Measurements from ENCODE around the gene PACSIN1. TPM values are rescaled to one million over a fixed set of nuclear protein-coding genes. Genes with fewer than 3 reads are reported as not detected.

The PACSIN1 gene
- total RNA-seq, 1 experiment from 2014 or later = 5.0 TPM

DNA sequence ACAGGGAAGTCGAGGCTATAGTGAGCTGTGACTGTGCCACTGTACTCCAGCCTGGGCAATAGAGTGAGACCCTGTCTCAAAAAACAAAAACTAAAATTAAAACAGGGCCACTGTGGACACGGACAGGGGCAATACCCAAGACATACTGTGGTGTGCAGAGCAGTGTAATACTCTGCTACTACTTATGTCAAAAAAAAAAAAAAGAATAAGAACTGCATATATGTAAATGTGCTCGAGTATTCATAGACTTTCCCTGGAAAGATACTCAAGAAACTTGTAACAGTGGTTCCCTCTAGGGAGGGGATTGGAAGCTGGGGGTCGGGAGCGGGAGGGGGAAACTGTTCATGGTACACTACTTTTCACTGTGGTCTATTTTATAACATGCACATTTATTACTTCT lies 74.3 kb downstream of the PACSIN1 start:
- CTCF ChIA-PET = no interaction called here
- no peak for ATAC-seq
- no peak overlapping the region for H3K4me2 ChIP-seq (ENCODE audit: low read length)
- peaks cover 7 to 18% of the 10 kb centered on the region in 2 experiments; a peak in 3 of 4 replicates for H3K4me1 ChIP-seq (ENCODE audit: control insufficient read depth in 1 of 2, insufficient read depth in 2 of 2, low read length in 2 of 2)
- intact Hi-C loops (cut with micrococcal nuclease) = no loop called here
- TF ChIP-seq JUND (IDR thresholded peaks at IDR 0.05) = no peak
- TF ChIP-seq SP1 (IDR thresholded peaks at IDR 0.05; ENCODE audit: low read depth) = no peak
- H4K20me1 ChIP-seq (ENCODE audit: insufficient read depth) = no peaks in the 10 kb centered on the region
- no peaks in the 10 kb centered on the region for H3K9me3 ChIP-seq (ENCODE audit: control insufficient read depth in 1 of 2, insufficient read depth in 1 of 2, low read depth in 1 of 2, low read length in 2 of 2)
- no peaks in the 10 kb centered on the region for H3K79me2 ChIP-seq (ENCODE audit: insufficient read depth, low read length)
- H3K27me3 ChIP-seq (ENCODE audit: insufficient read depth, low read length) = no peaks in the 10 kb centered on the region
- no peaks in the 10 kb centered on the region for H3K36me3 ChIP-seq (ENCODE audit: control insufficient read depth in 1 of 2, insufficient read depth in 2 of 2, low read length in 2 of 2)
- H3K4me3 ChIP-seq (replicated peaks in 1 of 2; ENCODE audit: low read depth in 1 of 2, low read length in 2 of 2) = no peak overlapping the region
- no peaks in the 10 kb centered on the region for H3K9me2 ChIP-seq (ENCODE audit: insufficient read depth)
- DNase-seq (ENCODE audit: low read depth, low spot score) = no peak
- no peak overlapping the region for H3K27ac ChIP-seq (ENCODE audit: low read depth, low read length)
- RAD21 ChIA-PET (ENCODE audit: low non-redundant PET in 1 of 2, low total read pairs in 2 of 2, uncharacterized antibody in 2 of 2, unreplicated experiment in 2 of 2) = no interaction called here
- POLR2A ChIA-PET = no interaction called here
- H2AFZ ChIP-seq (ENCODE audit: low read depth, low read length, poor library complexity, severe bottlenecking) = no peak overlapping the region
- no peak overlapping the region for H3K9ac ChIP-seq (ENCODE audit: low read length)
- no TSS peak for BruUV-seq (replicated peaks)

DNA sequence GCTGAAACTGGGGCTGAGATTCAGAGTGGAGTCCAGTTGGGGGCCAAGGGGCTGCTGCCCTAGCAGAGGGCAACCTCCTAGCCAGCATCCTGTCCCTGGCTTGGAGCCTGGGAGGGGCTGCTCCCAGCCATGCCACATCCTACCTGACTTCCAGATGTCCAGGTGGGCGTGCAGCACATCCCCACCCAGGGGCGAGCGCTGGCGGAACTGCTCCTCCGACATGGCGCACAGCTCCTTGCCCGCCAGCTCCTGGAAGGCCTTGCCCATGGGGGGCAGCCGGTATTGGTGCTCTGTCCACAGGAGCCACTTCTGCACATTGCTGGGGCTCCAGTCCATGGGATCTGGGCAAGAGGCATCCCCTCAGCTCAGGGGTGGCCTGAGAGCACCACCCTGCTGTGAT lies 75.0 kb downstream of the PACSIN1 start:
- no peaks in the 10 kb centered on the region for H3K9me2 ChIP-seq (ENCODE audit: insufficient read depth)
- H3K4me1 ChIP-seq (ENCODE audit: control insufficient read depth in 1 of 2, insufficient read depth in 2 of 2, low read length in 2 of 2) = peaks cover 7 to 18% of the 10 kb centered on the region in 2 experiments; a peak in 3 of 4 replicates
- no peak overlapping the region for H3K4me3 ChIP-seq (replicated peaks in 1 of 2; ENCODE audit: low read depth in 1 of 2, low read length in 2 of 2)
- H3K9ac ChIP-seq (ENCODE audit: low read length) = no peak overlapping the region
- H2AFZ ChIP-seq (ENCODE audit: low read depth, low read length, poor library complexity, severe bottlenecking) = no peak overlapping the region
- CTCF ChIA-PET = no interaction called here
- H3K27ac ChIP-seq (ENCODE audit: low read depth, low read length) = no peak overlapping the region
- H4K20me1 ChIP-seq (ENCODE audit: insufficient read depth) = no peaks in the 10 kb centered on the region
- no peak overlapping the region for H3K4me2 ChIP-seq (ENCODE audit: low read length)
- H3K79me2 ChIP-seq (ENCODE audit: insufficient read depth, low read length) = no peaks in the 10 kb centered on the region
- intact Hi-C loops (cut with micrococcal nuclease) = no loop called here
- no TSS peak for BruUV-seq (replicated peaks)
- no peaks in the 10 kb centered on the region for H3K9me3 ChIP-seq (ENCODE audit: control insufficient read depth in 1 of 2, insufficient read depth in 1 of 2, low read depth in 1 of 2, low read length in 2 of 2)
- no peaks in the 10 kb centered on the region for H3K36me3 ChIP-seq (ENCODE audit: control insufficient read depth in 1 of 2, insufficient read depth in 2 of 2, low read length in 2 of 2)
- H3K27me3 ChIP-seq (ENCODE audit: insufficient read depth, low read length) = no peaks in the 10 kb centered on the region
- ATAC-seq (no peak), DNase-seq (ENCODE audit: low read depth, low spot score) (no peak)
- POLR2A ChIA-PET = no interaction called here
- RAD21 ChIA-PET (ENCODE audit: low non-redundant PET in 1 of 2, low total read pairs in 2 of 2, uncharacterized antibody in 2 of 2, unreplicated experiment in 2 of 2) = no interaction called here
- TF ChIP-seq ZFX (IDR thresholded peaks at IDR 0.05) = no peak

DNA sequence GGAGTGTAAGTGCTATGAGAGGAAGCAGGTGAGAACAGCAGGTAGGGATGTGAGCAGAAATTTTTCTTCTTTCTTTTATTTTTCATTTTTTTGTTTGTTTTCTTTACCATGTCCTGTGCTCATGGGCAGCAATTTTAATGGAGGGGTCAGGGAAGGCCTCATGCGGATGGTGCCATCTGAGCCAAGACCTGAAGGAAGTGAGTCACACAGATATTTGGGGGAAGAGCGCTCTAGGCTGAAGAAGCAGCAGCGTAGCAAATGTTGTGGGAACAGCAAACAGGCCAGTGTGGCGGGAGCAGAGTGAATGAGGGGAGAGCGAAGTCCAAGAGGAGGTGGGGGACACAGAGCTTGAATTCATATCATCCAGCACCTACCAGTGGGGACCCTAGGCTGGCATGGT lies 77.5 kb downstream of the PACSIN1 start:
- ChIA-PET POLR2A (no interaction called here), CTCF (no interaction called here), RAD21 (ENCODE audit: low non-redundant PET in 1 of 2, low total read pairs in 2 of 2, uncharacterized antibody in 2 of 2, unreplicated experiment in 2 of 2) (no interaction called here)
- Histone ChIP-seq H3K9me3 (ENCODE audit: control insufficient read depth in 1 of 2, insufficient read depth in 1 of 2, low read depth in 1 of 2, low read length in 2 of 2) (no peaks in the 10 kb centered on the region), H3K4me1 (ENCODE audit: control insufficient read depth in 1 of 2, insufficient read depth in 2 of 2, low read length in 2 of 2) (peaks cover 20 to 30% of the 10 kb centered on the region in 2 experiments), H3K4me2 (ENCODE audit: low read length) (no peak overlapping the region), H3K9ac (ENCODE audit: low read length) (no peak overlapping the region), H3K4me3 (replicated peaks in 1 of 2; ENCODE audit: low read depth in 1 of 2, low read length in 2 of 2) (no peak overlapping the region), H3K27ac (ENCODE audit: low read depth, low read length) (no peak overlapping the region), H3K79me2 (ENCODE audit: insufficient read depth, low read length) (no peaks in the 10 kb centered on the region), H2AFZ (ENCODE audit: low read depth, low read length, poor library complexity, severe bottlenecking) (no peak overlapping the region), H3K36me3 (ENCODE audit: control insufficient read depth in 1 of 2, insufficient read depth in 2 of 2, low read length in 2 of 2) (no peaks in the 10 kb centered on the region), H3K27me3 (ENCODE audit: insufficient read depth, low read length) (no peaks in the 10 kb centered on the region), H4K20me1 (ENCODE audit: insufficient read depth) (no peaks in the 10 kb centered on the region), H3K9me2 (ENCODE audit: insufficient read depth) (no peaks in the 10 kb centered on the region)
- intact Hi-C loops (cut with micrococcal nuclease) = no loop called here
- ATAC-seq (no peak), DNase-seq (ENCODE audit: low read depth, low spot score) (no peak)
- no TSS peak for BruUV-seq (replicated peaks)
- TF ChIP-seq ELF1 (IDR thresholded peaks at IDR 0.05; ENCODE audit: borderline replicate concordance, low read depth) (no peak), SP1 (IDR thresholded peaks at IDR 0.05; ENCODE audit: low read depth) (no peak), YY1 (IDR thresholded peaks at IDR 0.05; ENCODE audit: extremely low read depth, insufficient replicate concordance, low read depth, low read length) (no peak)
- TF ChIP-seq, protein P1, sequence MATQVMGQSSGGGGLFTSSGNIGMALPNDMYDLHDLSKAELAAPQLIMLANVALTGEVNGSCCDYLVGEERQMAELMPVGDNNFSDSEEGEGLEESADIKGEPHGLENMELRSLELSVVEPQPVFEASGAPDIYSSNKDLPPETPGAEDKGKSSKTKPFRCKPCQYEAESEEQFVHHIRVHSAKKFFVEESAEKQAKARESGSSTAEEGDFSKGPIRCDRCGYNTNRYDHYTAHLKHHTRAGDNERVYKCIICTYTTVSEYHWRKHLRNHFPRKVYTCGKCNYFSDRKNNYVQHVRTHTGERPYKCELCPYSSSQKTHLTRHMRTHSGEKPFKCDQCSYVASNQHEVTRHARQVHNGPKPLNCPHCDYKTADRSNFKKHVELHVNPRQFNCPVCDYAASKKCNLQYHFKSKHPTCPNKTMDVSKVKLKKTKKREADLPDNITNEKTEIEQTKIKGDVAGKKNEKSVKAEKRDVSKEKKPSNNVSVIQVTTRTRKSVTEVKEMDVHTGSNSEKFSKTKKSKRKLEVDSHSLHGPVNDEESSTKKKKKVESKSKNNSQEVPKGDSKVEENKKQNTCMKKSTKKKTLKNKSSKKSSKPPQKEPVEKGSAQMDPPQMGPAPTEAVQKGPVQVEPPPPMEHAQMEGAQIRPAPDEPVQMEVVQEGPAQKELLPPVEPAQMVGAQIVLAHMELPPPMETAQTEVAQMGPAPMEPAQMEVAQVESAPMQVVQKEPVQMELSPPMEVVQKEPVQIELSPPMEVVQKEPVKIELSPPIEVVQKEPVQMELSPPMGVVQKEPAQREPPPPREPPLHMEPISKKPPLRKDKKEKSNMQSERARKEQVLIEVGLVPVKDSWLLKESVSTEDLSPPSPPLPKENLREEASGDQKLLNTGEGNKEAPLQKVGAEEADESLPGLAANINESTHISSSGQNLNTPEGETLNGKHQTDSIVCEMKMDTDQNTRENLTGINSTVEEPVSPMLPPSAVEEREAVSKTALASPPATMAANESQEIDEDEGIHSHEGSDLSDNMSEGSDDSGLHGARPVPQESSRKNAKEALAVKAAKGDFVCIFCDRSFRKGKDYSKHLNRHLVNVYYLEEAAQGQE (IDR thresholded peaks at IDR 0.05; ENCODE audit: low read depth) = no peak
- TF ChIP-seq, protein P2, sequence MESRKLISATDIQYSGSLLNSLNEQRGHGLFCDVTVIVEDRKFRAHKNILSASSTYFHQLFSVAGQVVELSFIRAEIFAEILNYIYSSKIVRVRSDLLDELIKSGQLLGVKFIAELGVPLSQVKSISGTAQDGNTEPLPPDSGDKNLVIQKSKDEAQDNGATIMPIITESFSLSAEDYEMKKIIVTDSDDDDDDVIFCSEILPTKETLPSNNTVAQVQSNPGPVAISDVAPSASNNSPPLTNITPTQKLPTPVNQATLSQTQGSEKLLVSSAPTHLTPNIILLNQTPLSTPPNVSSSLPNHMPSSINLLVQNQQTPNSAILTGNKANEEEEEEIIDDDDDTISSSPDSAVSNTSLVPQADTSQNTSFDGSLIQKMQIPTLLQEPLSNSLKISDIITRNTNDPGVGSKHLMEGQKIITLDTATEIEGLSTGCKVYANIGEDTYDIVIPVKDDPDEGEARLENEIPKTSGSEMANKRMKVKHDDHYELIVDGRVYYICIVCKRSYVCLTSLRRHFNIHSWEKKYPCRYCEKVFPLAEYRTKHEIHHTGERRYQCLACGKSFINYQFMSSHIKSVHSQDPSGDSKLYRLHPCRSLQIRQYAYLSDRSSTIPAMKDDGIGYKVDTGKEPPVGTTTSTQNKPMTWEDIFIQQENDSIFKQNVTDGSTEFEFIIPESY (IDR thresholded peaks at IDR 0.05; ENCODE audit: extremely low read depth, insufficient replicate concordance, low read length) = no peak
- TF ChIP-seq, protein P3, sequence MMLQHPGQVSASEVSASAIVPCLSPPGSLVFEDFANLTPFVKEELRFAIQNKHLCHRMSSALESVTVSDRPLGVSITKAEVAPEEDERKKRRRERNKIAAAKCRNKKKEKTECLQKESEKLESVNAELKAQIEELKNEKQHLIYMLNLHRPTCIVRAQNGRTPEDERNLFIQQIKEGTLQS (IDR thresholded peaks at IDR 0.05) = no peak
